ENCODE data around the gene NEBL.

NEBL gene

DNA sequence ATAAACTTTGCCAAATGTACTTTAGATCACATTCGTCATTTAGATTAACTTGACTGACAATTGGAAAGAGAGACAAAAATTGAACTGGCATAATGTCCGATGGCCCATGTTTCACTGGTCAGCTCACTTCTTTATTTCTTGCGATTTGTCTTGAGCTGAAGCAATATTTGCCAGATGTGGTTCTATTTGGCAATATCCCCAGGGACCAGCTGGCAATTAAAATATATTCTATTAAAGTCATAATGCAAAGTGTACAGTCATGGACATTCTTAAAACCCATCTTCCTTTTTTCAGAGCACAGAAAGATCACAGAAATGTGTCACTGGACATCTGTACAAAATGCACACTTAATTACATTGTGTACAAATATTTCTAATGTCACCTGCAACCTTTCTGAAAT, 26.3 kb downstream of the NEBL start:
- Mint-ChIP-seq H3K36me3 (ENCODE audit: low read depth) (peaks cover 8% of the 10 kb centered on the region), H3K4me3 (no peak overlapping the region), H3K27ac (no peak overlapping the region), H3K27me3 (ENCODE audit: low read depth) (no peaks in the 10 kb centered on the region), H3K4me1 (peaks cover 6% of the 10 kb centered on the region), H3K9me3 (no peaks in the 10 kb centered on the region)
- TF ChIP-seq, protein P1, sequence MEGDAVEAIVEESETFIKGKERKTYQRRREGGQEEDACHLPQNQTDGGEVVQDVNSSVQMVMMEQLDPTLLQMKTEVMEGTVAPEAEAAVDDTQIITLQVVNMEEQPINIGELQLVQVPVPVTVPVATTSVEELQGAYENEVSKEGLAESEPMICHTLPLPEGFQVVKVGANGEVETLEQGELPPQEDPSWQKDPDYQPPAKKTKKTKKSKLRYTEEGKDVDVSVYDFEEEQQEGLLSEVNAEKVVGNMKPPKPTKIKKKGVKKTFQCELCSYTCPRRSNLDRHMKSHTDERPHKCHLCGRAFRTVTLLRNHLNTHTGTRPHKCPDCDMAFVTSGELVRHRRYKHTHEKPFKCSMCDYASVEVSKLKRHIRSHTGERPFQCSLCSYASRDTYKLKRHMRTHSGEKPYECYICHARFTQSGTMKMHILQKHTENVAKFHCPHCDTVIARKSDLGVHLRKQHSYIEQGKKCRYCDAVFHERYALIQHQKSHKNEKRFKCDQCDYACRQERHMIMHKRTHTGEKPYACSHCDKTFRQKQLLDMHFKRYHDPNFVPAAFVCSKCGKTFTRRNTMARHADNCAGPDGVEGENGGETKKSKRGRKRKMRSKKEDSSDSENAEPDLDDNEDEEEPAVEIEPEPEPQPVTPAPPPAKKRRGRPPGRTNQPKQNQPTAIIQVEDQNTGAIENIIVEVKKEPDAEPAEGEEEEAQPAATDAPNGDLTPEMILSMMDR (IDR thresholded peaks at IDR 0.05; ENCODE audit: unreplicated experiment in 3 of 3), result no peak

- Mint-ChIP-seq H3K4me3 (no peak overlapping the region), H3K9me3 (no peaks in the 10 kb centered on the region), H3K27me3 (ENCODE audit: low read depth) (no peaks in the 10 kb centered on the region), H3K36me3 (ENCODE audit: low read depth) (peaks cover 8% of the 10 kb centered on the region), H3K4me1 (no peaks in the 10 kb centered on the region), H3K27ac (no peak overlapping the region)
- TF ChIP-seq, protein P1 (IDR thresholded peaks at IDR 0.05; ENCODE audit: unreplicated experiment in 3 of 3), result no peak
These were observed 34.1 kb downstream of the NEBL start for GRCh38 chr10:20863008-20863407.

- Mint-ChIP-seq H3K27ac (no peak overlapping the region), H3K27me3 (ENCODE audit: low read depth) (peaks cover under 1% of the 10 kb centered on the region), H3K9me3 (no peaks in the 10 kb centered on the region), H3K4me1 (no peaks in the 10 kb centered on the region), H3K4me3 (no peak overlapping the region), H3K36me3 (ENCODE audit: low read depth) (peaks cover 12% of the 10 kb centered on the region)
- TF ChIP-seq, protein P1 (IDR thresholded peaks at IDR 0.05; ENCODE audit: unreplicated experiment in 3 of 3), result peak; percentile 57 to 71 (median 59)
These were observed 38.6 kb downstream of the NEBL start for GRCh38 chr10:20858292-20859124.

GRCh38 chr10:20856484-20856883, 40.6 kb downstream of the NEBL start:
- H3K4me1 Mint-ChIP-seq, result no peaks in the 10 kb centered on the region
- no peak overlapping the region for H3K27ac Mint-ChIP-seq
- TF ChIP-seq, protein P1 (IDR thresholded peaks at IDR 0.05; ENCODE audit: unreplicated experiment in 3 of 3), result no peak
- H3K9me3 Mint-ChIP-seq, result peaks cover 3% of the 10 kb centered on the region
- H3K27me3 Mint-ChIP-seq (ENCODE audit: low read depth), result peaks cover 3% of the 10 kb centered on the region
- no peak overlapping the region for H3K4me3 Mint-ChIP-seq
- H3K36me3 Mint-ChIP-seq (ENCODE audit: low read depth), result peaks cover 13% of the 10 kb centered on the region

GRCh38 chr10:20855398-20856038, 41.6 kb downstream of the NEBL start:
- H3K27me3 Mint-ChIP-seq (ENCODE audit: low read depth), result peaks cover 3% of the 10 kb centered on the region
- peaks cover 13% of the 10 kb centered on the region for H3K36me3 Mint-ChIP-seq (ENCODE audit: low read depth)
- peaks cover 3% of the 10 kb centered on the region for H3K9me3 Mint-ChIP-seq
- TF ChIP-seq, protein P1 (IDR thresholded peaks at IDR 0.05; ENCODE audit: unreplicated experiment in 3 of 3), result peak in 2 of 3 experiments; percentile 51 to 73
- H3K4me3 Mint-ChIP-seq, result no peak overlapping the region
- H3K27ac Mint-ChIP-seq, result no peak overlapping the region
- no peaks in the 10 kb centered on the region for H3K4me1 Mint-ChIP-seq

All from nephron (organoid).